Measurements from ENCODE around the gene LRRC49. TPM values are rescaled to one million over a fixed set of nuclear protein-coding genes. Genes with fewer than 3 reads are reported as not detected.
"Not testable (repeated sequence)": the region's sequence is repeated elsewhere in the genome, so short reads cannot be mapped to it uniquely, and the experiment has no call there.

The LRRC49 gene
- total RNA-seq, 2 donors from 2014 or later, result 2.8 to 3.0 TPM

GRCh38 chr15:71013446-71013845 lies 120.8 kb downstream of the LRRC49 start:
- DNase-seq (no peak), ATAC-seq (no peak)
- intact Hi-C loops (cut with DNase I, micrococcal nuclease), result loop anchor here in 1 of 2 donors (10.0 kb wide), 1 partner anchor 431 kb away; no protein-coding TSS in a partner anchor

GRCh38 chr15:71015342-71015741 lies 122.7 kb downstream of the LRRC49 start:
- intact Hi-C loops (cut with DNase I, micrococcal nuclease), result loop anchor here in 1 of 2 donors (10.0 kb wide), 1 partner anchor 429 kb away; no protein-coding TSS in a partner anchor
- DNase-seq, result no peak
- no peak for ATAC-seq

GRCh38 chr15:71031232-71031631 lies 138.6 kb downstream of the LRRC49 start:
- ATAC-seq; intact Hi-C loops (cut with DNase I, micrococcal nuclease); DNase-seq: not testable (repeated sequence)

GRCh38 chr15:71035478-71035877 lies 142.9 kb downstream of the LRRC49 start:
- DNase-seq; ATAC-seq; intact Hi-C loops (cut with DNase I, micrococcal nuclease): not testable (repeated sequence)

GRCh38 chr15:71042356-71042922 lies 149.8 kb downstream of the LRRC49 start:
- intact Hi-C loops (cut with DNase I, micrococcal nuclease), result no loop called here
- ATAC-seq, result no peak
- DNase-seq, result no peak

- DNase-seq, result no peak
- no peak for ATAC-seq
- intact Hi-C loops (cut with DNase I, micrococcal nuclease), result no loop called here
Observed at GRCh38 chr15:71043373-71043772, 150.7 kb downstream of the LRRC49 start.

GRCh38 chr15:71044006-71044405 lies 151.4 kb downstream of the LRRC49 start:
- intact Hi-C loops (cut with DNase I, micrococcal nuclease), result no loop called here
- ATAC-seq, result no peak
- no peak for DNase-seq

GRCh38 chr15:71046146-71046545 lies 153.5 kb downstream of the LRRC49 start:
- DNase-seq; intact Hi-C loops (cut with DNase I, micrococcal nuclease); ATAC-seq: not testable (repeated sequence)

- DNase-seq (no peak), ATAC-seq (no peak)
- intact Hi-C loops (cut with DNase I, micrococcal nuclease), result no loop called here
Observed at GRCh38 chr15:71048913-71049675, 156.5 kb downstream of the LRRC49 start.

- DNase-seq, result no peak
- intact Hi-C loops (cut with DNase I, micrococcal nuclease), result no loop called here
- ATAC-seq, result no peak
Observed at GRCh38 chr15:71049706-71050422, 157.2 kb downstream of the LRRC49 start.

GRCh38 chr15:71050461-71050860 lies 157.8 kb downstream of the LRRC49 start:
- intact Hi-C loops (cut with DNase I, micrococcal nuclease), result no loop called here
- no peak for ATAC-seq

GRCh38 chr15:71051539-71051938 lies 158.9 kb downstream of the LRRC49 start:
- DNase-seq, result no peak

More at GRCh38 chr15:71050461-71050860, 157.8 kb downstream of the LRRC49 start:
- no peak for DNase-seq

GRCh38 chr15:71052356-71052755 lies 159.7 kb downstream of the LRRC49 start:
- intact Hi-C loops (cut with DNase I, micrococcal nuclease), result no loop called here
- DNase-seq (no peak), ATAC-seq (no peak)

More at GRCh38 chr15:71051539-71051938, 158.9 kb downstream of the LRRC49 start:
- intact Hi-C loops (cut with DNase I, micrococcal nuclease), result no loop called here
- ATAC-seq, result no peak

GRCh38 chr15:71054286-71054952 lies 161.8 kb downstream of the LRRC49 start:
- ATAC-seq (peak; percentile 89), DNase-seq (no peak)
- intact Hi-C loops (cut with DNase I, micrococcal nuclease), result no loop called here

- peak; percentile 72 for ATAC-seq
- intact Hi-C loops (cut with DNase I, micrococcal nuclease), result no loop called here
- no peak for DNase-seq
Observed at GRCh38 chr15:71055461-71055860, 162.8 kb downstream of the LRRC49 start.

GRCh38 chr15:71056111-71056510 lies 163.5 kb downstream of the LRRC49 start:
- intact Hi-C loops (cut with DNase I, micrococcal nuclease), result no loop called here
- DNase-seq, result no peak
- ATAC-seq, result no peak

GRCh38 chr15:71057143-71057542 lies 164.5 kb downstream of the LRRC49 start:
- DNase-seq (no peak), ATAC-seq (no peak)
- intact Hi-C loops (cut with DNase I, micrococcal nuclease), result no loop called here

- DNase-seq (no peak), ATAC-seq (no peak)
- intact Hi-C loops (cut with DNase I, micrococcal nuclease), result no loop called here
Observed at GRCh38 chr15:71057581-71057980, 165.0 kb downstream of the LRRC49 start.

GRCh38 chr15:71060983-71061382 lies 168.4 kb downstream of the LRRC49 start:
- intact Hi-C loops (cut with DNase I, micrococcal nuclease), result no loop called here

More at GRCh38 chr15:71060983-71061382, 168.4 kb downstream of the LRRC49 start:
- DNase-seq (no peak), ATAC-seq (no peak)

Data from left colon (tissue), 2 donors.